Testis (tissue), 2 donors: ENCODE measurements around the gene CDC27.

Source experiments
- CTCF ChIP-seq, 3 experiments: fragments of 450-650 bp in 2 of 3; fragments of 200-600 bp in 1 of 3; sonication (generic) in 1 of 3; IDR thresholded peaks; one replicate each; pipeline ENCODE4 v1.5.1; 2016 to 2019; ENCODE audit warnings: antibody characterized with exemption in 3 of 3, mild to moderate bottlenecking in 2 of 3, moderate library complexity in 1 of 3
- POLR2A ChIP-seq: fragments of 450-650 bp; IDR thresholded peaks from one replicate; pipeline ENCODE4 v1.6.1; 2017; ENCODE audit warnings: antibody characterized with exemption, mild to moderate bottlenecking, moderate library complexity

- TF ChIP-seq CTCF (IDR thresholded peaks at IDR 0.05) = no peak
- no peak for TF ChIP-seq POLR2A
Measured at GRCh38 chr17:47099451-47099986, 89.6 kb downstream of the CDC27 start.
